Fibroblast of lung (primary cell): ENCODE data around the gene TMEM132E. TPM values are rescaled to one million over a fixed set of nuclear protein-coding genes. Genes with fewer than 3 reads are reported as not detected.

ENCODE experiments used
- DNase-seq, 2 donors: peaks; one replicate each; pipeline versions ENCODE4 v3.0.0 to v3.0.0-alpha.2; 2010; ENCODE audit warnings: low read depth in 2 of 2
- H2AFZ ChIP-seq: 2 replicates; pipeline ENCODE4 v1.5.1; 2012; ENCODE audit warnings: low read length, control low read depth, inconsistent platforms
- H3K27ac ChIP-seq: 2 replicates; pipeline ENCODE4 v1.5.1; 2011; ENCODE audit warnings: low read length, control low read depth; ENCODE audit not compliant: insufficient read depth
- H3K27me3 ChIP-seq: 2 replicates; pipeline ENCODE4 v1.5.1; 2011; ENCODE audit warnings: mild to moderate bottlenecking, low read length; ENCODE audit not compliant: control insufficient read depth, insufficient read depth
- H3K36me3 ChIP-seq: 2 replicates; pipeline ENCODE4 v1.5.1; 2011; ENCODE audit warnings: low read length; ENCODE audit not compliant: control insufficient read depth, insufficient read depth
- H3K4me1 ChIP-seq: 2 replicates; pipeline ENCODE4 v1.5.1; 2011; ENCODE audit warnings: low read length; ENCODE audit not compliant: control insufficient read depth, insufficient read depth; ENCODE audit errors: extremely low read depth
- H3K4me2 ChIP-seq: 2 replicates; pipeline ENCODE4 v1.5.1; 2011; ENCODE audit warnings: low read length, control low read depth; ENCODE audit not compliant: insufficient read depth; ENCODE audit errors: extremely low read depth
- H3K4me3 ChIP-seq, 4 experiments: fragments of 200-600 bp in 1 of 4; sonication (generic) in 1 of 4; replicated peaks in 1 of 4; 2 replicates each; pipeline ENCODE4 v1.5.1; 2011 to 2016; ENCODE audit warnings: low read length in 4 of 4, low read depth in 3 of 4, mild to moderate bottlenecking in 3 of 4, control low read depth in 2 of 4, inconsistent platforms in 1 of 4, mixed read lengths in 1 of 4; ENCODE audit not compliant: insufficient read depth in 1 of 4; ENCODE audit errors: control extremely low read depth in 1 of 4
- H3K79me2 ChIP-seq: 2 replicates; pipeline ENCODE4 v1.5.1; 2012; ENCODE audit warnings: mild to moderate bottlenecking, low read length, inconsistent platforms; ENCODE audit not compliant: control insufficient read depth, insufficient read depth
- H3K9ac ChIP-seq: 2 replicates; pipeline ENCODE4 v1.5.1; 2011; ENCODE audit warnings: mild to moderate bottlenecking, low read length, control low read depth; ENCODE audit not compliant: insufficient read depth
- H3K9me3 ChIP-seq: 2 replicates; pipeline ENCODE4 v1.5.1; 2012; ENCODE audit warnings: low read depth, low read length; ENCODE audit not compliant: control insufficient read depth, insufficient read depth
- H4K20me1 ChIP-seq: 2 replicates; pipeline ENCODE4 v1.5.1; 2011; ENCODE audit warnings: low read length; ENCODE audit not compliant: control insufficient read depth, insufficient read depth; ENCODE audit errors: extremely low read depth
- EZH2 ChIP-seq: IDR thresholded peaks from 2 replicates; pipeline ENCODE4 v1.5.1; 2012; ENCODE audit warnings: low read length, control low read depth, mild to moderate bottlenecking; ENCODE audit errors: missing control alignments
- polyA plus RNA-seq, 2 donors: library from polyadenylated mRNA; depleted of rRNA in 1 of 2; stranded (reverse) in 1 of 2; unstranded in 1 of 2; fragments of >200 nt; gene quantifications; 2 replicates each; pipeline ENCODE4 v1.2.1, GENCODE V29; 2011 to 2012; ENCODE audit warnings: missing spikeins in 1 of 2
- total RNA-seq: library from RNA; depleted of rRNA; stranded (reverse); fragments of >200 nt; gene quantifications from 2 replicates; pipeline ENCODE4 v1.2.1, GENCODE V29; 2014
- TF ChIP-seq, protein P1 (sequence below), 2 donors: IDR thresholded peaks in 1 of 2; conservative IDR thresholded peaks in 1 of 2; 1 replicate in 1 of 2; 2 replicates in 1 of 2; pipeline ENCODE4 v1.5.1; 2011 to 2012; ENCODE audit warnings: low read length in 2 of 2, control low read depth in 1 of 2, inconsistent platforms in 1 of 2, low read depth in 1 of 2, mild to moderate bottlenecking in 1 of 2

Gene TMEM132E
- total and polyA plus RNA-seq, 2 donors (not counting 1 experiment from before 2014, with no cell fraction given), result not detected

DNA sequence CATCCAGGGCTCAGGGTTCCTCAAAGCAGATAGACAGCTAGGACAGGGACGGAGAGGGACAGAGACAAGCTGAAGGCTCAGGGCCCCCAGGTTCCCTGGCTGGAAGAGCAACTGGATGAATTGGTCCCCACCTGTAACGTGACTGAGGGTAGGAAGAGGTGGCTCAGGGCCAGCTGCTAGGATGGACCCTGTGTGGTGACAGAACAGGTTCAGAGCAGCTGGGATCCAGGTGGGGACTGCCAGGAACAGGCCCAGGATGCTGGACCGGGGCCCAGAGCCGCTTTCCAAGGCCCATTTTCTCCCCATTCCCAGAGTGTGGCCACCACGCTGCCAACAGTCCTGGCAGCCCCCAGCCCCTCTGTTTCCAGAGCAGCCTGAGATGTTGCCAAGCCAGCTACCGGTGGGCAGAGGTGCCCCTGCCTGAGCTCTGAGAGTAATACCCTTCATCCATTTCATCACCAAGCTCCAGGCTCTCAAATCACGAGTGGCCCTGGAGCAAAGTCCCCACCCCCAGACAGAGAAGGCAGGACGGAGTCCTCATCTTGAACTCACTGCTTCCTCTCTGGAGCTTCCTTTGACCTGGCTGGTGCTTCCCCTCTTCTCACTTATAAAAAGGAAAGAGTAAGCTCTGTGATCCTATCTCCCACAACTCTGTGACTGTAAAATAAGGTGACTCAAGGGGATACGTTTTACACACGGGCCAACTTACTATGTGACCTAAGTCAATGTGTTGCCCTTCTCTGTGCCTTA is 79.6 kb downstream of the TMEM132E start:
- H2AFZ ChIP-seq, result no peak overlapping the region

DNA sequence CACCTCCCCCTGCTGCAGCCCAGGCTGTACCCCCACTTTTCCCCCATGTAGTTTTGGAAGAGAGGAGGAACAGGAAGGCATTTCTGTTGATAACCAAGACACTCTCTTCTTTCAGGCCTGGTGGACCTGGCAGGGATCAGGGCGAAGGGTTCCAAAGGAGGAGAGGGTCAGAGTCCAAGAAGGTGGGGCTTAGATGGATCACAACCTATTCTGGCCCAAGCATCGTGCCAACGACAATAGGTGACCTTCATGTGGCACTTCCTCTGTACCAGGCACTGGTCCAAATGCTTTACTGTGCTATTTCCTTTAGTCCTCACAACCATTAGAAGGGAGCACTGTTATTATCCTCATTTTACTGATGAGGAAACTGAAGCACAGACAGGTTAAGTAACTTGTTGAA is 84.3 kb downstream of the TMEM132E start:
- H3K27ac ChIP-seq, result no peak overlapping the region
- no peak for TF ChIP-seq EZH2
- TF ChIP-seq, protein P1, sequence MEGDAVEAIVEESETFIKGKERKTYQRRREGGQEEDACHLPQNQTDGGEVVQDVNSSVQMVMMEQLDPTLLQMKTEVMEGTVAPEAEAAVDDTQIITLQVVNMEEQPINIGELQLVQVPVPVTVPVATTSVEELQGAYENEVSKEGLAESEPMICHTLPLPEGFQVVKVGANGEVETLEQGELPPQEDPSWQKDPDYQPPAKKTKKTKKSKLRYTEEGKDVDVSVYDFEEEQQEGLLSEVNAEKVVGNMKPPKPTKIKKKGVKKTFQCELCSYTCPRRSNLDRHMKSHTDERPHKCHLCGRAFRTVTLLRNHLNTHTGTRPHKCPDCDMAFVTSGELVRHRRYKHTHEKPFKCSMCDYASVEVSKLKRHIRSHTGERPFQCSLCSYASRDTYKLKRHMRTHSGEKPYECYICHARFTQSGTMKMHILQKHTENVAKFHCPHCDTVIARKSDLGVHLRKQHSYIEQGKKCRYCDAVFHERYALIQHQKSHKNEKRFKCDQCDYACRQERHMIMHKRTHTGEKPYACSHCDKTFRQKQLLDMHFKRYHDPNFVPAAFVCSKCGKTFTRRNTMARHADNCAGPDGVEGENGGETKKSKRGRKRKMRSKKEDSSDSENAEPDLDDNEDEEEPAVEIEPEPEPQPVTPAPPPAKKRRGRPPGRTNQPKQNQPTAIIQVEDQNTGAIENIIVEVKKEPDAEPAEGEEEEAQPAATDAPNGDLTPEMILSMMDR (conservative IDR thresholded peaks at IDR 0.05 in 1 of 2, IDR thresholded peaks at IDR 0.05 in 1 of 2; ENCODE audit: low read depth in 1 of 2, low read length in 2 of 2), result no peak
- no peaks in the 10 kb centered on the region for H3K27me3 ChIP-seq

More for the DNA sequence above, 79.6 kb downstream of the TMEM132E start:
- no peaks in the 10 kb centered on the region for H3K9me3 ChIP-seq
- no peaks in the 10 kb centered on the region for H3K36me3 ChIP-seq
- no peak overlapping the region for H3K9ac ChIP-seq
- no peaks in the 10 kb centered on the region for H3K27me3 ChIP-seq
- no peaks in the 10 kb centered on the region for H4K20me1 ChIP-seq
- H3K79me2 ChIP-seq, result no peaks in the 10 kb centered on the region
- no peak overlapping the region for H3K4me2 ChIP-seq
- no peak overlapping the region for H3K27ac ChIP-seq
- TF ChIP-seq, protein P1 (conservative IDR thresholded peaks at IDR 0.05 in 1 of 2, IDR thresholded peaks at IDR 0.05 in 1 of 2; ENCODE audit: low read depth in 1 of 2, low read length in 2 of 2), result no peak
- no peak for TF ChIP-seq EZH2
- no peaks in the 10 kb centered on the region for H3K4me1 ChIP-seq
- DNase-seq, result no peak
- no peak overlapping the region for H3K4me3 ChIP-seq

DNA sequence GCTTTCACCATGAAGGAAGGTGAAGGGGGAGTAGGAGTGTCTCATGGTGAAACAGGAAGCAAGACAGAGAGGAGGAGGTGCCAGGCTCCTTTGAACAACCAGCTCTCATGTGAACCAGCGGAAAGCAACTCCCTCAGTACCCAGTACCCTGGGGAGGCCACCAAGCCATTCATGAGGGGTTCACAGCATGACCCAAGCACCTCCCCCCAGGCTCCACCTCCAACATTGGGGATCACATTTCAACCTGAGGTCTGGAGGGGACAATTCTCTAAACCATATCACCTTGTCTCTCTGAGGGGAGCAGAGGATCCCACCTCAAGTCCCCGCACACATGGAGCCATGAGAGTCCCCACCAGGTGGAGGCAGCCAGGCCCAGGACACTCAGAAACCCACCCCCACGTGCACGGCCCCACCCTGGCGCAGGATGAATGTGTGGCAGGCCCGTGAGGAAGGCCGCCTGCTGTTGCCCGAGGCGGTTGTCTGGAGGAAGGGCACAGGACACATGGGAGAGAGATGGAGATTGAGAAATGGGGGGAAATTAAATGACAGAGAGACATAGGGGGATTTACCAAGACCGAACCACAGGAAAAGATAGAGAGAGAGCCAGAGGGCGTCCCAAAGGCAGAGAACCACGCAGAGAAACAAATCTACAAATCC is 85.9 kb downstream of the TMEM132E start:
- Histone ChIP-seq H3K79me2 (no peaks in the 10 kb centered on the region), H3K27me3 (no peaks in the 10 kb centered on the region), H3K27ac (no peak overlapping the region), H3K9ac (no peak overlapping the region), H3K9me3 (no peaks in the 10 kb centered on the region), H4K20me1 (no peaks in the 10 kb centered on the region), H3K4me2 (no peak overlapping the region), H3K4me3 (no peak overlapping the region), H3K4me1 (no peaks in the 10 kb centered on the region), H2AFZ (no peak overlapping the region), H3K36me3 (no peaks in the 10 kb centered on the region)
- no peak for DNase-seq
- TF ChIP-seq, protein P1 (conservative IDR thresholded peaks at IDR 0.05 in 1 of 2, IDR thresholded peaks at IDR 0.05 in 1 of 2; ENCODE audit: low read depth in 1 of 2, low read length in 2 of 2), result no peak
- no peak for TF ChIP-seq EZH2

More for the DNA sequence above, 84.3 kb downstream of the TMEM132E start:
- H3K4me3 ChIP-seq, result no peak overlapping the region
- H3K79me2 ChIP-seq, result no peaks in the 10 kb centered on the region
- H2AFZ ChIP-seq, result no peak overlapping the region
- no peaks in the 10 kb centered on the region for H4K20me1 ChIP-seq
- H3K4me2 ChIP-seq, result no peak overlapping the region
- H3K9me3 ChIP-seq, result no peaks in the 10 kb centered on the region
- no peaks in the 10 kb centered on the region for H3K36me3 ChIP-seq
- no peak for DNase-seq
- no peaks in the 10 kb centered on the region for H3K4me1 ChIP-seq
- no peak overlapping the region for H3K9ac ChIP-seq
